ENCODE results near the gene P2RX6. TPM values are rescaled to one million over a fixed set of nuclear protein-coding genes. Genes with fewer than 3 reads are reported as not detected.

Gene P2RX6
- polyA plus RNA-seq, 1 donor (not counting 4 experiments of a cell fraction or from before 2014, with no cell fraction given) = 0.87 TPM

GRCh38 chr22:20986365-20986764 is 28.6 kb upstream of the P2RX6 start:
- H3K4me3 ChIP-seq (ENCODE audit: control insufficient read depth in 2 of 3, extremely low read depth in 1 of 3, insufficient read depth in 2 of 3, low read depth in 1 of 3, low read length in 3 of 3) = no peak overlapping the region
- peaks cover 11% of the 10 kb centered on the region for H3K4me1 ChIP-seq (ENCODE audit: control insufficient read depth, extremely low read depth, insufficient read depth, low read length)
- no peak overlapping the region for H2AFZ ChIP-seq (ENCODE audit: control insufficient read depth, low read length)
- DNase-seq (ENCODE audit: low read depth, low spot score) = no peak
- peaks cover 4% of the 10 kb centered on the region for H4K20me1 ChIP-seq (ENCODE audit: control insufficient read depth, extremely low read depth, insufficient read depth, low read length)
- H3K27me3 ChIP-seq (ENCODE audit: control insufficient read depth, extremely low read depth, insufficient read depth, low read length) = no peaks in the 10 kb centered on the region
- dilution Hi-C loops (cut with MboI; ENCODE audit: extremely low pct_ligation_motif_present, low sequenced_read_pairs) = no loop called here
- no peaks in the 10 kb centered on the region for H3K9me3 ChIP-seq (ENCODE audit: control insufficient read depth, low read depth, low read length)
- no peaks in the 10 kb centered on the region for H3K9me1 ChIP-seq (ENCODE audit: control insufficient read depth, extremely low read depth, insufficient read depth, low read length)
- H3K27ac ChIP-seq (ENCODE audit: control insufficient read depth, insufficient read depth, low read length) = no peak overlapping the region
- FAIRE-seq = no peak
- TF ChIP-seq EZH2 (IDR thresholded peaks at IDR 0.05; ENCODE audit: low read length) (no peak), CTCF (optimal IDR thresholded peaks at IDR 0.05 in 1 of 3, IDR thresholded peaks at IDR 0.05 in 1 of 3, conservative IDR thresholded peaks at IDR 0.05 in 1 of 3; ENCODE audit: extremely low read depth in 1 of 3, insufficient read depth in 2 of 3, low read length in 3 of 3) (no peak)
- H3K79me2 ChIP-seq (ENCODE audit: control insufficient read depth, insufficient read depth, low read length) = peaks cover 23% of the 10 kb centered on the region
- no peak overlapping the region for H3K9ac ChIP-seq (ENCODE audit: control insufficient read depth, extremely low read depth, insufficient read depth, low read length)
- H3K36me3 ChIP-seq (ENCODE audit: control insufficient read depth in 2 of 2, extremely low read depth in 1 of 2, insufficient read depth in 2 of 2, low read length in 2 of 2) = peaks cover 29 to 32% of the 10 kb centered on the region in 2 experiments
- no peak overlapping the region for H3K4me2 ChIP-seq (ENCODE audit: control insufficient read depth, extremely low read depth, insufficient read depth, low read depth, low read length)

- H3K27me3 ChIP-seq (ENCODE audit: control insufficient read depth, extremely low read depth, insufficient read depth, low read length) = no peaks in the 10 kb centered on the region
- TF ChIP-seq EZH2 (IDR thresholded peaks at IDR 0.05; ENCODE audit: low read length) (no peak), CTCF (optimal IDR thresholded peaks at IDR 0.05 in 1 of 3, IDR thresholded peaks at IDR 0.05 in 1 of 3, conservative IDR thresholded peaks at IDR 0.05 in 1 of 3; ENCODE audit: extremely low read depth in 1 of 3, insufficient read depth in 2 of 3, low read length in 3 of 3) (no peak)
These were observed 27.6 kb upstream of the P2RX6 start for GRCh38 chr22:20987375-20987774.

More at GRCh38 chr22:20987375-20987774, 27.6 kb upstream of the P2RX6 start:
- no peak for FAIRE-seq
- H3K4me2 ChIP-seq (ENCODE audit: control insufficient read depth, extremely low read depth, insufficient read depth, low read depth, low read length) = no peak overlapping the region
- no peak overlapping the region for H3K27ac ChIP-seq (ENCODE audit: control insufficient read depth, insufficient read depth, low read length)
- H3K36me3 ChIP-seq (ENCODE audit: control insufficient read depth in 2 of 2, extremely low read depth in 1 of 2, insufficient read depth in 2 of 2, low read length in 2 of 2) = peaks cover 33 to 41% of the 10 kb centered on the region in 2 experiments
- DNase-seq (ENCODE audit: low read depth, low spot score) = no peak
- H4K20me1 ChIP-seq (ENCODE audit: control insufficient read depth, extremely low read depth, insufficient read depth, low read length) = peaks cover 4% of the 10 kb centered on the region
- H3K9me3 ChIP-seq (ENCODE audit: control insufficient read depth, low read depth, low read length) = no peaks in the 10 kb centered on the region
- no peaks in the 10 kb centered on the region for H3K9me1 ChIP-seq (ENCODE audit: control insufficient read depth, extremely low read depth, insufficient read depth, low read length)
- H2AFZ ChIP-seq (ENCODE audit: control insufficient read depth, low read length) = no peak overlapping the region
- H3K9ac ChIP-seq (ENCODE audit: control insufficient read depth, extremely low read depth, insufficient read depth, low read length) = no peak overlapping the region
- H3K4me1 ChIP-seq (ENCODE audit: control insufficient read depth, extremely low read depth, insufficient read depth, low read length) = peaks cover 8% of the 10 kb centered on the region
- dilution Hi-C loops (cut with MboI; ENCODE audit: extremely low pct_ligation_motif_present, low sequenced_read_pairs) = no loop called here
- H3K79me2 ChIP-seq (ENCODE audit: control insufficient read depth, insufficient read depth, low read length) = peaks cover 21% of the 10 kb centered on the region
- H3K4me3 ChIP-seq (ENCODE audit: control insufficient read depth in 2 of 3, extremely low read depth in 1 of 3, insufficient read depth in 2 of 3, low read depth in 1 of 3, low read length in 3 of 3) = no peak overlapping the region
